IMR-90 (cell line): ENCODE results near the gene LARGE2. TPM values are rescaled to one million over a fixed set of nuclear protein-coding genes. Genes with fewer than 3 reads are reported as not detected.

Experiments
- ATAC-seq: fragments of 200-7000 bp; cut with Tn5 transposase; 2 replicates; pipeline ENCODE4 v1.9.1; 2020; ENCODE audit warnings: low read depth, mild to moderate bottlenecking, moderate library complexity
- BruUV-seq: library from RNA; stranded (reverse); fragments of 400-500 nt; replicated peaks from 2 replicates; lab custom pipeline; 2021; lab: Mats Ljungman, UMichigan
- CTCF ChIA-PET: fragments of 300-600 bp; formaldehyde crosslinking; extraction: SDS; loops from one replicate; lab custom pipeline; 2021; ENCODE audit warnings: antibody characterized with exemption; lab: Yijun Ruan, JAX
- POLR2A ChIA-PET: fragments of 300-600 bp; sonication (Branson Sonifier 250); formaldehyde crosslinking; loops from one replicate; lab custom pipeline; 2022; ENCODE audit warnings: antibody characterized with exemption; ENCODE audit not compliant: unreplicated experiment; lab: Charles Lee
- DNase-seq: peaks from one replicate; pipeline ENCODE4 v3.0.0; 2013
- H2AFZ ChIP-seq: replicated peaks from 2 replicates; pipeline ENCODE3; 2013; ENCODE audit warnings: low read length, mild to moderate bottlenecking; ENCODE audit not compliant: poor library complexity
- H2AK5ac ChIP-seq: 2 replicates; pipeline ENCODE4 v1.6.1; 2013; ENCODE audit warnings: low read depth, low read length, inconsistent platforms
- H2AK9ac ChIP-seq: replicated peaks from 2 replicates; pipeline ENCODE3; 2013; ENCODE audit warnings: mild to moderate bottlenecking, low read depth, low read length, moderate library complexity; ENCODE audit not compliant: poor library complexity
- H2BK120ac ChIP-seq: 2 replicates; pipeline ENCODE4 v1.6.1; 2013; ENCODE audit warnings: low read depth, low read length, inconsistent platforms
- H2BK15ac ChIP-seq: 3 replicates; pipeline ENCODE4 v1.6.1; 2013; ENCODE audit warnings: low read depth, low read length, inconsistent platforms
- H2BK20ac ChIP-seq: 2 replicates; pipeline ENCODE4 v1.6.1; 2013; ENCODE audit warnings: low read depth, mild to moderate bottlenecking, inconsistent platforms, low read length, moderate library complexity
- H2BK5ac ChIP-seq: 2 replicates; pipeline ENCODE4 v1.6.1; 2013; ENCODE audit warnings: mild to moderate bottlenecking, low read depth, low read length, inconsistent platforms; ENCODE audit not compliant: poor library complexity, severe bottlenecking
- H3K14ac ChIP-seq: replicated peaks from 2 replicates; pipeline ENCODE4 v1.6.1; 2013; ENCODE audit warnings: low read depth, low read length, inconsistent platforms
- H3K18ac ChIP-seq: 2 replicates; pipeline ENCODE4 v1.6.1; 2013; ENCODE audit warnings: low read depth, low read length, control low read depth
- H3K23ac ChIP-seq: 2 replicates; pipeline ENCODE4 v1.6.1; 2013; ENCODE audit warnings: low read depth, low read length, inconsistent platforms
- H3K27ac ChIP-seq: 2 replicates; pipeline ENCODE4 v1.5.1; 2013; ENCODE audit warnings: mild to moderate bottlenecking, control low read depth, low read length; ENCODE audit not compliant: insufficient read depth
- H3K27me3 ChIP-seq: 2 replicates; pipeline ENCODE4 v1.6.1; 2013; ENCODE audit warnings: low read length; ENCODE audit not compliant: control insufficient read depth, insufficient read depth
- H3K36me3 ChIP-seq: 2 replicates; pipeline ENCODE4 v1.6.1; 2013; ENCODE audit warnings: low read length, mixed read lengths; ENCODE audit not compliant: control insufficient read depth, insufficient read depth
- H3K4ac ChIP-seq: 2 replicates; pipeline ENCODE4 v1.6.1; 2013; ENCODE audit warnings: low read depth, low read length, inconsistent platforms
- H3K4me1 ChIP-seq: 2 replicates; pipeline ENCODE4 v1.6.1; 2013; ENCODE audit warnings: low read length, mixed read lengths; ENCODE audit not compliant: control insufficient read depth, insufficient read depth
- H3K4me2 ChIP-seq: 2 replicates; pipeline ENCODE4 v1.6.1; 2013; ENCODE audit warnings: low read depth, mild to moderate bottlenecking, control low read depth, low read length, moderate library complexity
- H3K4me3 ChIP-seq: 2 replicates; pipeline ENCODE4 v1.5.1; 2013; ENCODE audit warnings: low read depth, mild to moderate bottlenecking, control low read depth, low read length, moderate library complexity; ENCODE audit not compliant: insufficient read depth
- H3K56ac ChIP-seq: 2 replicates; pipeline ENCODE4 v1.6.1; 2013; ENCODE audit warnings: low read length, inconsistent platforms; ENCODE audit not compliant: insufficient read depth; ENCODE audit errors: extremely low read depth
- H3K79me1 ChIP-seq, 2 experiments: 2 replicates each; pipeline ENCODE4 v1.6.1; 2013; ENCODE audit warnings: low read length in 2 of 2, inconsistent platforms in 1 of 2, low read depth in 1 of 2
- H3K9ac ChIP-seq: 2 replicates; pipeline ENCODE4 v1.6.1; 2013; ENCODE audit warnings: low read depth, low read length, control low read depth
- H3K9me1 ChIP-seq: 2 replicates; pipeline ENCODE4 v1.6.1; 2013; ENCODE audit warnings: low read length, inconsistent platforms; ENCODE audit not compliant: insufficient read depth
- H3K9me3 ChIP-seq: 2 replicates; pipeline ENCODE4 v1.6.1; 2013; ENCODE audit warnings: low read length; ENCODE audit not compliant: control insufficient read depth, insufficient read depth
- H4K20me1 ChIP-seq: 2 replicates; pipeline ENCODE4 v1.6.1; 2013; ENCODE audit warnings: low read length, inconsistent platforms; ENCODE audit not compliant: insufficient read depth
- H4K5ac ChIP-seq: 2 replicates; pipeline ENCODE4 v1.6.1; 2013; ENCODE audit warnings: mild to moderate bottlenecking, low read depth, low read length, control low read depth
- H4K8ac ChIP-seq, 2 experiments: 2 replicates each; pipeline ENCODE4 v1.6.1; 2013; ENCODE audit warnings: low read depth in 2 of 2, low read length in 2 of 2, control low read depth in 1 of 2, inconsistent platforms in 1 of 2
- H4K91ac ChIP-seq: 2 replicates; pipeline ENCODE4 v1.6.1; 2013; ENCODE audit warnings: low read depth, low read length, inconsistent platforms; ENCODE audit not compliant: insufficient read depth
- CEBPB ChIP-seq: IDR thresholded peaks from 2 replicates; pipeline ENCODE4 v1.6.1; 2012; ENCODE audit warnings: low read depth, low read length, improper control_type of control experiment
- CTCF ChIP-seq: conservative IDR thresholded peaks from 2 replicates; pipeline ENCODE4 v1.5.1; 2012; ENCODE audit warnings: mild to moderate bottlenecking, low read depth, low read length, improper control_type of control experiment
- ELK1 ChIP-seq: fragments of 150-350 bp; IDR thresholded peaks from 2 replicates; pipeline ENCODE4 v1.6.1; 2016; ENCODE audit warnings: low read depth, mild to moderate bottlenecking, low read length, moderate library complexity, borderline replicate concordance
- FOS ChIP-seq: fragments of 150-350 bp; IDR thresholded peaks from 2 replicates; pipeline ENCODE4 v1.6.1; 2016; ENCODE audit warnings: low read depth, low read length
- MAFK ChIP-seq: IDR thresholded peaks from 2 replicates; pipeline ENCODE4 v1.6.1; 2012; ENCODE audit warnings: low read depth, low read length, improper control_type of control experiment
- MAZ ChIP-seq: IDR thresholded peaks from 2 replicates; pipeline ENCODE4 v1.6.1; 2012; ENCODE audit warnings: low read depth, mild to moderate bottlenecking, low read length, improper control_type of control experiment, moderate library complexity, borderline replicate concordance
- MXI1 ChIP-seq: IDR thresholded peaks from 2 replicates; pipeline ENCODE4 v1.6.1; 2012; ENCODE audit warnings: low read depth, mild to moderate bottlenecking, low read length, moderate library complexity, borderline replicate concordance
- NFE2L2 ChIP-seq: fragments of 150-350 bp; IDR thresholded peaks from 2 replicates; pipeline ENCODE4 v1.6.1; 2016; ENCODE audit warnings: low read depth, mild to moderate bottlenecking, low read length
- RAD21 ChIP-seq: IDR thresholded peaks from 2 replicates; pipeline ENCODE4 v1.6.1; 2012; ENCODE audit warnings: low read length, improper control_type of control experiment
- SMC3 ChIP-seq: fragments of 150-350 bp; IDR thresholded peaks from 2 replicates; pipeline ENCODE4 v1.6.1; 2016; ENCODE audit warnings: low read depth, mild to moderate bottlenecking, antibody characterized with exemption, low read length, moderate library complexity
- WGBS, 2 experiments: methylation state at CpG; one replicate each; pipeline versions ENCODE4 v1.1.5 to v1.1.7; 2013; ENCODE audit warnings: missing lambda C conversion rate in 2 of 2; ENCODE audit not compliant: insufficient read length in 1 of 2; ENCODE audit errors: extremely low coverage in 2 of 2; 5-methylcytosine and 5-hydroxymethylcytosine counted together
- dilution Hi-C: fragments of 300-500 bp; cut with HindIII; formaldehyde crosslinking; loops from one replicate; pipeline ENCODE4 v1.14.3; 2018; ENCODE audit warnings: low sequenced_read_pairs; ENCODE audit not compliant: unreplicated experiment
- in situ Hi-C: fragments of 300-500 bp; cut with MboI; formaldehyde crosslinking; loops from 3 replicates; pipeline ENCODE4 v1.14.3; 2019; ENCODE audit warnings: low sequenced_read_pairs, inconsistent platforms, mixed read lengths
- intact Hi-C: fragments of 100-400 bp; cut with micrococcal nuclease; formaldehyde crosslinking; loops from 2 replicates; pipeline ENCODE4 v1.10.0; 2022
- polyA plus RNA-seq, 3 experiments: library from polyadenylated mRNA; depleted of rRNA; stranded (reverse); fragments of >200 nt; gene quantifications; 2 replicates each; pipeline ENCODE4 v1.2.3, GENCODE V29; 2012; ENCODE audit warnings: low replicate concordance in 1 of 3
- total RNA-seq: library from RNA; depleted of rRNA; stranded (reverse); fragments of >200 nt; gene quantifications from 2 replicates; pipeline ENCODE4 v1.2.3, GENCODE V29; 2012

LARGE2 gene
- total and polyA plus RNA-seq, 2 of the 4 experiments (the other 2 are of a cell fraction) = 0.03 TPM; not detected in 1

- Histone ChIP-seq H3K36me3 (peaks cover 27% of the 10 kb centered on the region), H2BK15ac (no peak overlapping the region), H2BK120ac (no peak overlapping the region), H3K27ac (no peak overlapping the region), H3K4me1 (no peaks in the 10 kb centered on the region), H2AFZ (no peak overlapping the region), H3K56ac (no peak overlapping the region), H3K18ac (no peak overlapping the region), H3K9ac (no peak overlapping the region), H4K20me1 (peaks cover 4% of the 10 kb centered on the region; the same call in 1 of the 2 replicates), H4K8ac (no peak overlapping the region), H3K4ac (no peak overlapping the region), H2AK9ac (no peak overlapping the region), H4K91ac (no peak overlapping the region), H3K9me3 (no peaks in the 10 kb centered on the region), H3K27me3 (no peaks in the 10 kb centered on the region), H3K4me2 (no peak overlapping the region), H2BK5ac (no peak overlapping the region), H3K23ac (no peak overlapping the region), H3K14ac (no peak overlapping the region), H2BK20ac (no peak overlapping the region), H2AK5ac (no peak overlapping the region), H4K5ac (no peak overlapping the region), H3K79me1 (no peaks in the 10 kb centered on the region), H3K9me1 (no peaks in the 10 kb centered on the region), H3K4me3 (no peak overlapping the region)
- in situ Hi-C loops = no loop called here
- ChIA-PET POLR2A (no interaction called here), CTCF (no interaction called here)
- TF ChIP-seq ELK1 (no peak), SMC3 (no peak), NFE2L2 (no peak), MAZ (no peak), MXI1 (no peak), RAD21 (no peak), CEBPB (no peak), FOS (no peak), CTCF (no peak), MAFK (no peak)
- WGBS, 2 experiments = 63% methylated on average over 5 of the region's 19 CpGs; no CpG with 5 or more reads in 1 of the 2 experiments
- dilution Hi-C loops = no loop called here
- intact Hi-C loops = no loop called here
- DNase-seq = no peak
- no TSS peak for BruUV-seq
- ATAC-seq = no peak; the same call in 1 of the 2 replicates
Observed at GRCh38 chr11:45906096-45906682, 16.3 kb upstream of the LARGE2 start.
